ENCODE measurements around the gene SDK1.

SDK1 gene

DNA sequence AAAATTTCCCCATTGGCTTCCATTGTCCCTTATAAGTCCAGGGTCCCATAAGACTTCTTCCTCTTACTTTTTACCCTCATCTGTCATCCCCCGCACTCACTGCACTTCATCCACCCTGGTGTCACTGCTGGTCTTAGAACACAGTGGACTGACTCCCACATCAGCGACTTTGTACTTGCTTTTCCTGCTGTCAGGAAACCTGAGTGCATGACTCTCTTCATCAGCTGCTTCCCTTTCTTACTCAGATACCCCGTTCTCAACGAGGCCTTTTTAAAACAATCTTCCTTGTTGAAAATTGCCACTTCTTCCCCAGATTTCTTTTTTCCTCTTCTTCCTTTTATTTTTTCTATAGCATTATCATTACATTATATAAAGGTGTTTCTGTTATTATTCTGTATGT lies 305.4 kb downstream of the SDK1 start:
- Mint-ChIP-seq H3K36me3 (ENCODE audit: insufficient read depth) (no peaks in the 10 kb centered on the region), H3K4me3 (no peak overlapping the region), H3K9me3 (peaks cover 6% of the 10 kb centered on the region), H3K4me1 (no peaks in the 10 kb centered on the region), H3K27me3 (peaks cover 55% of the 10 kb centered on the region), H3K27ac (ENCODE audit: low read depth) (no peak overlapping the region)
- ATAC-seq (replicated peaks; ENCODE audit: extremely low read depth, poor library complexity, severe bottlenecking) = no peak
- DNase-seq (ENCODE audit: low spot score in 2 of 2) = no peak

DNA sequence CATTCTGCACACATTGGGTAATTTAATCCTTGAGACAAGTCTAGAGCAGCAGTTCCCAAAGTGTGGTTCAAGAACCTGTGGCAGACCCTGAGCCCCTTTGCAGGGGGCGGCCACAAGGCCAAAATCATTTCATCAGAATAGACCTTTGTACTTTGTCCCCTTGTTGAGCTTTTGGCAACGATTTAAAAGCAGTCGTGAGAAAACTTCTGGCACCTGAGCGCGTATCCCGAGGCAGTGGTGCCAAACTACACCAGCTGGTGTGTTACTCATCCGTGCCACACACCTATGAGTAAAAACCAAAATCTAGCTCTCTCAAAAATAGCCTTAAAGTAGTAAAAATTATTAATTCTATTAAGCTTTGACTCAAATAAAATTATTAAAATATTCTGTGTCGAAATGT lies 306.8 kb downstream of the SDK1 start:
- Mint-ChIP-seq H3K27me3 (peaks cover 69% of the 10 kb centered on the region), H3K4me3 (no peak overlapping the region), H3K9me3 (peaks cover 6% of the 10 kb centered on the region), H3K27ac (ENCODE audit: low read depth) (no peak overlapping the region), H3K4me1 (no peaks in the 10 kb centered on the region), H3K36me3 (ENCODE audit: insufficient read depth) (no peaks in the 10 kb centered on the region)
- no peak for DNase-seq (ENCODE audit: low spot score in 2 of 2)
- ATAC-seq (replicated peaks; ENCODE audit: extremely low read depth, poor library complexity, severe bottlenecking) = no peak

- peaks cover 48% of the 10 kb centered on the region for H3K27me3 Mint-ChIP-seq
- H3K4me3 Mint-ChIP-seq = no peak overlapping the region
- no peaks in the 10 kb centered on the region for H3K36me3 Mint-ChIP-seq (ENCODE audit: insufficient read depth)
- no peak for DNase-seq (ENCODE audit: low spot score in 2 of 2)
- H3K9me3 Mint-ChIP-seq = peaks cover 6% of the 10 kb centered on the region
- no peaks in the 10 kb centered on the region for H3K4me1 Mint-ChIP-seq
- ATAC-seq (replicated peaks; ENCODE audit: extremely low read depth, poor library complexity, severe bottlenecking) = no peak
- H3K27ac Mint-ChIP-seq (ENCODE audit: low read depth) = no peak overlapping the region
These were observed 315.3 kb downstream of the SDK1 start for GRCh38 chr7:3616306-3616705.

- no peak for ATAC-seq (replicated peaks; ENCODE audit: extremely low read depth, poor library complexity, severe bottlenecking)
- Mint-ChIP-seq H3K27ac (ENCODE audit: low read depth) (no peak overlapping the region), H3K4me1 (no peaks in the 10 kb centered on the region), H3K4me3 (no peak overlapping the region), H3K36me3 (ENCODE audit: insufficient read depth) (no peaks in the 10 kb centered on the region), H3K9me3 (peaks cover 6% of the 10 kb centered on the region), H3K27me3 (peaks cover 42% of the 10 kb centered on the region)
- no peak for DNase-seq (ENCODE audit: low spot score in 2 of 2)
These were observed 329.0 kb downstream of the SDK1 start for GRCh38 chr7:3630081-3630480.

GRCh38 chr7:3634396-3634795 lies 333.3 kb downstream of the SDK1 start:
- H3K36me3 Mint-ChIP-seq (ENCODE audit: insufficient read depth) = no peaks in the 10 kb centered on the region
- no peak overlapping the region for H3K4me3 Mint-ChIP-seq
- H3K9me3 Mint-ChIP-seq = peaks cover 6% of the 10 kb centered on the region
- no peak overlapping the region for H3K27ac Mint-ChIP-seq (ENCODE audit: low read depth)
- H3K4me1 Mint-ChIP-seq = no peaks in the 10 kb centered on the region
- DNase-seq (ENCODE audit: low spot score in 2 of 2) (no peak), ATAC-seq (replicated peaks; ENCODE audit: extremely low read depth, poor library complexity, severe bottlenecking) (no peak)
- peaks cover 43% of the 10 kb centered on the region for H3K27me3 Mint-ChIP-seq

GRCh38 chr7:3636131-3636860 lies 335.2 kb downstream of the SDK1 start:
- DNase-seq (ENCODE audit: low spot score in 2 of 2) (no peak), ATAC-seq (replicated peaks; ENCODE audit: extremely low read depth, poor library complexity, severe bottlenecking) (no peak)
- Mint-ChIP-seq H3K4me1 (no peaks in the 10 kb centered on the region), H3K9me3 (no peaks in the 10 kb centered on the region), H3K27me3 (peaks cover 48% of the 10 kb centered on the region), H3K36me3 (ENCODE audit: insufficient read depth) (no peaks in the 10 kb centered on the region), H3K27ac (ENCODE audit: low read depth) (no peak overlapping the region), H3K4me3 (no peak overlapping the region)

DNA sequence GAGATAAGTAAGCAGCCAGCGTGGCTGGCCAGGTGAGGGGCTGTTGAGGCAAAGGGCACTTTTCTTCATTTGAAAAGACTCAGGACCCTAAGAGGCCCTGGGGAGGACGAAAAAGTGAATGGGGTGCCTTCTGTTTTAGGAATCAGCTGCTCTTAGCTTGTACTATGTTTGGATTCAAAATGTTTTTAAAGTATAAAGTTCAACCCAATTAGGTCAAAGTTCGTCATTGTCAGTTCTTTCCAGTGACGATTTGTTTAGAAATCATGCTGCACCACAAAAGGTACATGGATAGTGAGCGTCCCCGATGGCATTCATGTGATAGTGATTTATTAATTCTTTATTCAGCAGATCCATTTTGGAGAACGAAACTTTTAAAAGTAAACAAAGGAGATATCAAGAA lies 338.2 kb downstream of the SDK1 start:
- H3K9me3 Mint-ChIP-seq = no peaks in the 10 kb centered on the region
- no peak for DNase-seq (ENCODE audit: low spot score in 2 of 2)
- ATAC-seq (replicated peaks; ENCODE audit: extremely low read depth, poor library complexity, severe bottlenecking) = no peak
- H3K36me3 Mint-ChIP-seq (ENCODE audit: insufficient read depth) = no peaks in the 10 kb centered on the region
- no peaks in the 10 kb centered on the region for H3K4me1 Mint-ChIP-seq
- no peak overlapping the region for H3K4me3 Mint-ChIP-seq
- H3K27ac Mint-ChIP-seq (ENCODE audit: low read depth) = no peak overlapping the region
- peaks cover 65% of the 10 kb centered on the region for H3K27me3 Mint-ChIP-seq

GRCh38 chr7:3641582-3641981 lies 340.5 kb downstream of the SDK1 start:
- no peak overlapping the region for H3K27ac Mint-ChIP-seq (ENCODE audit: low read depth)
- no peak overlapping the region for H3K4me3 Mint-ChIP-seq
- ATAC-seq (replicated peaks; ENCODE audit: extremely low read depth, poor library complexity, severe bottlenecking) (no peak), DNase-seq (ENCODE audit: low spot score in 2 of 2) (no peak)
- H3K36me3 Mint-ChIP-seq (ENCODE audit: insufficient read depth) = no peaks in the 10 kb centered on the region
- no peaks in the 10 kb centered on the region for H3K4me1 Mint-ChIP-seq
- H3K9me3 Mint-ChIP-seq = no peaks in the 10 kb centered on the region
- peaks cover 45% of the 10 kb centered on the region for H3K27me3 Mint-ChIP-seq

GRCh38 chr7:3643091-3643490 lies 342.0 kb downstream of the SDK1 start:
- DNase-seq (ENCODE audit: low spot score in 2 of 2) (no peak), ATAC-seq (replicated peaks; ENCODE audit: extremely low read depth, poor library complexity, severe bottlenecking) (no peak)
- Mint-ChIP-seq H3K9me3 (no peaks in the 10 kb centered on the region), H3K27me3 (peaks cover 31% of the 10 kb centered on the region), H3K4me3 (no peak overlapping the region), H3K36me3 (ENCODE audit: insufficient read depth) (no peaks in the 10 kb centered on the region), H3K4me1 (no peaks in the 10 kb centered on the region), H3K27ac (ENCODE audit: low read depth) (no peak overlapping the region)

DNA sequence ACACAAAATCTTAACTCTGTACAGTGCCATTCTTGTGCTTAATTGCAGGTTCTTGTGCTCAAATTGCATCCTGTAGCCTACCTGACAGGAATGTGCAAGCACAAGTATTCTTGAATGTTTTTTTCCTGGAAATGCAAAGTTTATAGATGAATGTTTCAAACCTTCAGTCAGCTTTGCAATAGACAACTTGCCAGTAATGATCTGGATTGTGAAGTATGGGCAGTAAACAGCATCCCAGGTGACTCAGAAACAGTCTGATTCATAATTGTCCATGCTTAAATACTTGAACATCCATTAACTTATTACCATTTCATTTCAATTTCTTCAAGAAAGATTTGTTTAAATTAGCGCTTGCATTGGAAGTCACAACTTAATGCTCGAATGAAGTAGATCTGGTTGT lies 347.2 kb downstream of the SDK1 start:
- no peaks in the 10 kb centered on the region for H3K4me1 Mint-ChIP-seq
- DNase-seq (ENCODE audit: low spot score in 2 of 2) (no peak), ATAC-seq (replicated peaks; ENCODE audit: extremely low read depth, poor library complexity, severe bottlenecking) (no peak)
- H3K27ac Mint-ChIP-seq (ENCODE audit: low read depth) = no peak overlapping the region
- H3K27me3 Mint-ChIP-seq = peaks cover 31% of the 10 kb centered on the region
- H3K9me3 Mint-ChIP-seq = no peaks in the 10 kb centered on the region
- no peak overlapping the region for H3K4me3 Mint-ChIP-seq
- H3K36me3 Mint-ChIP-seq (ENCODE audit: insufficient read depth) = no peaks in the 10 kb centered on the region

DNA sequence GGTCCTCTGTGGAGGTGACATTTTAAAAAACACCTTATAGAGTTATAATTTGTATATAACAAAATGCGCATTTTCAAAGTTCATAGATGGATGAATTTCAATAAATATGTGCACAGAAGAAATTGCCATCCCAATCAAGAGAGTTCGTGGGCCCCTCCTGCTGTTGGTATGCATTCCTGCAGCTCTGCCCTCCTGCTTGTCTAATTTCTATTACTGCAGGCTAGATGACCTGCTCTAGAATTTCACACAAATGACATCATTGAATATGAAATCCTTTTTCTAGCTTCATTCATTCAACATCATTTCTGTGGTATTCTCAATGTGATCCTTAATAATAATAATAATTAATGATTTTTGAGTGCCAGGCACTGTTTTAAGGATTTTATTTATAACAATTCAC lies 348.2 kb downstream of the SDK1 start:
- H3K4me1 Mint-ChIP-seq = no peaks in the 10 kb centered on the region
- peaks cover 23% of the 10 kb centered on the region for H3K27me3 Mint-ChIP-seq
- ATAC-seq (replicated peaks; ENCODE audit: extremely low read depth, poor library complexity, severe bottlenecking) (no peak), DNase-seq (ENCODE audit: low spot score in 2 of 2) (no peak)
- H3K27ac Mint-ChIP-seq (ENCODE audit: low read depth) = no peak overlapping the region
- no peaks in the 10 kb centered on the region for H3K36me3 Mint-ChIP-seq (ENCODE audit: insufficient read depth)
- no peak overlapping the region for H3K4me3 Mint-ChIP-seq
- no peaks in the 10 kb centered on the region for H3K9me3 Mint-ChIP-seq

DNA sequence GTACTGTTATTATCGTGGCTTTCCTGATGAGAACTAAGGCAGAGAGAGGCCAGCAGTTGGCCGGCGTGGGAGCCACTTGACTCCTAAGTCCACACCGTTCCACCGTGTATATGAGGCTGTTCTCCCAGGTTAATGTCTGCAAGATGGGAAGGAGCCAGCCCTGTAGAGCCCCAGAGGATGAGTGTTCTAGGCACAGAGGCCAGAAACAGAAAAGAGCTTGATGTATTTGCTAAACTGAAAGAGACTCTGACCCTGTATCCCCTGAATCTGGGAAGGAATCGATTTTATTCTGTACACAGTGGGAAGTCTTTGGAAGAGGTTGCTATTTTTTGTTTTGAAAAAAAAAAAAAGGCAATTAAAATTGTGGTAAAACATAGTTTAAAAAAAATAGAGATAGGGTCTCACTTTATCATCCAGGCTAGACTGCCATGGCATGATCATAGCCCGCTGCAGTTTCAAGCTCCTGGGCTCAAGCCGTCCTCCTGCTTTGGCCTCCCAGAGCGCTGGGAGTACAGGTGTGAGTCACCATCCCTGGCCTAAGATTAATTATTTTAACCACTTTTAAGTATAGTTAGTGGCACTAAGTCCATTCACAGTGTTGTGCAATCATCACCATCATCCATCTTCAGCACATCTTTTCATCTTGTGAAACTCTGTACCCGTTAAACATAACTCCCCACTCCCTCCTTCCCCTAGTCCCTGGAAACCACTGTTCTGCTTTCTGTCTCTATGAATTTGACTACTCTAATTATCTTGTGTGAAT lies 348.8 kb downstream of the SDK1 start:
- H3K9me3 Mint-ChIP-seq = no peaks in the 10 kb centered on the region
- no peak for ATAC-seq (replicated peaks; ENCODE audit: extremely low read depth, poor library complexity, severe bottlenecking)
- H3K4me1 Mint-ChIP-seq = no peaks in the 10 kb centered on the region
- peaks cover 23% of the 10 kb centered on the region for H3K27me3 Mint-ChIP-seq
- H3K4me3 Mint-ChIP-seq = no peak overlapping the region
- no peaks in the 10 kb centered on the region for H3K36me3 Mint-ChIP-seq (ENCODE audit: insufficient read depth)
- no peak overlapping the region for H3K27ac Mint-ChIP-seq (ENCODE audit: low read depth)
- no peak for DNase-seq (ENCODE audit: low spot score in 2 of 2)

DNA sequence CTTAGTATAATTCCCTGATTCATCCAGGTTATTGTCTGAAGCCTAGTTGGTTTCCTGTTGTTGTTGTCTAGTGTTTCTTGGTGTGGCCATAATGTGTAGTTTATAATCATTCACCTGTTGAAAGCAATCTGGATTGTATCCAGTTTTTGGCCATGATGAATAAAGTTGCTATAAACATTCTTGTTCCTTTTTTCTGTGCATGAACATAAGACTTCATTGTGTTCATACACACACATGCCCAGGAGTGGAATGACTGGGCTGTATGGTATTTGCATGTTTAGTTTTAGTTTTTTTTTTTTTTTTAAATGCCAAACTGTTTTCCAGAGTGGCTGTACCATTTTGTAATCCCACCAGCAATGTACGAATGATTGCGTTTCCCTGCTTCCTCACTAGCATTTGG lies 349.8 kb downstream of the SDK1 start:
- DNase-seq (ENCODE audit: low spot score in 2 of 2) (no peak), ATAC-seq (replicated peaks; ENCODE audit: extremely low read depth, poor library complexity, severe bottlenecking) (no peak)
- Mint-ChIP-seq H3K9me3 (no peaks in the 10 kb centered on the region), H3K4me3 (no peak overlapping the region), H3K27me3 (peaks cover 23% of the 10 kb centered on the region), H3K4me1 (no peaks in the 10 kb centered on the region), H3K36me3 (ENCODE audit: insufficient read depth) (no peaks in the 10 kb centered on the region), H3K27ac (ENCODE audit: low read depth) (no peak overlapping the region)

Measured in central memory CD8-positive, alpha-beta T cell (primary cell).